ENCODE results near the gene ABCD1.

The ABCD1 gene

GRCh38 chrX:153763989-153764755 is 39.5 kb downstream of the ABCD1 start, which contains the start of gene PLXNB3:
TSS of gene PLXNB3 (plus strand) at chrX:153764249. CDS start at chrX:153765536, 1,287 bp downstream.
- DNase-seq, result peak; percentile 49 to 78

GRCh38 chrX:153764786-153765137 is 40.1 kb downstream of the ABCD1 start:
- no peak for DNase-seq

GRCh38 chrX:153765138-153766079 is 40.8 kb downstream of the ABCD1 start:
- DNase-seq, result no peak

- no peak for DNase-seq
These were observed 41.6 kb downstream of the ABCD1 start for GRCh38 chrX:153766098-153766817.

- DNase-seq, result no peak
These were observed 42.4 kb downstream of the ABCD1 start for GRCh38 chrX:153766871-153767673.

GRCh38 chrX:153767674-153768055 is 43.0 kb downstream of the ABCD1 start:
- no peak for DNase-seq

- DNase-seq, result no peak
These were observed 43.9 kb downstream of the ABCD1 start for GRCh38 chrX:153768311-153769157.

- DNase-seq, result no peak
These were observed 44.7 kb downstream of the ABCD1 start for GRCh38 chrX:153769158-153769864.

GRCh38 chrX:153769865-153770600 is 45.4 kb downstream of the ABCD1 start:
- DNase-seq, result no peak

- no peak for DNase-seq
These were observed 46.2 kb downstream of the ABCD1 start for GRCh38 chrX:153770601-153771414.

- no peak for DNase-seq
These were observed 47.0 kb downstream of the ABCD1 start for GRCh38 chrX:153771415-153772315.

GRCh38 chrX:153772316-153773217 is 47.9 kb downstream of the ABCD1 start:
- DNase-seq, result no peak

- no peak for DNase-seq
These were observed 48.6 kb downstream of the ABCD1 start for GRCh38 chrX:153773218-153773611.

GRCh38 chrX:153773741-153774575 is 49.3 kb downstream of the ABCD1 start:
- DNase-seq, result no peak

- DNase-seq, result no peak
These were observed 50.1 kb downstream of the ABCD1 start for GRCh38 chrX:153774576-153775292.

All from NCI-H446 (cell line).